ENCODE measurements around the gene SGCD.

The SGCD gene

DNA sequence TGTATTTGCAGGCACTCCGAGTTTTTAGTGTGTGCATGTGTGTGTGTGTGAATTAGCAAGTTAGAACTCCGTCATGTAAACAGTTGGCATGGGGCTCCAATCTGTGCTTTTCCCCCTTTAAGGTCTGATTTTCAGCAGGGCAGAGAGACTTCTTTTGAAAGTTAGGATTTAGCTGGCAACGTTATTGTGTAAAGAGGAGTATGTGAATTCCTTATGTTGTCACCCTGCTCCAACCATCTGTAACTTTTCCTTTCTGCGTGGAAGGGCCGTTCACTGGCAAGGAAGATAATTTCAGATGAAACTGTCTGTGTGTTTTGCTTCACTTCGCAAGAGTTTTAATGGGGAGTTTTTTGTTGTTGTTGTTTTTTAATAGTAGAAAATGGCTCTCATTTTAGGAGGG is 332 bp downstream of the SGCD start:
- no peak overlapping the region for H3K4me3 ChIP-seq (ENCODE audit: low read length)
- no peak for DNase-seq (ENCODE audit: low read depth)
- TF ChIP-seq, protein P1, sequence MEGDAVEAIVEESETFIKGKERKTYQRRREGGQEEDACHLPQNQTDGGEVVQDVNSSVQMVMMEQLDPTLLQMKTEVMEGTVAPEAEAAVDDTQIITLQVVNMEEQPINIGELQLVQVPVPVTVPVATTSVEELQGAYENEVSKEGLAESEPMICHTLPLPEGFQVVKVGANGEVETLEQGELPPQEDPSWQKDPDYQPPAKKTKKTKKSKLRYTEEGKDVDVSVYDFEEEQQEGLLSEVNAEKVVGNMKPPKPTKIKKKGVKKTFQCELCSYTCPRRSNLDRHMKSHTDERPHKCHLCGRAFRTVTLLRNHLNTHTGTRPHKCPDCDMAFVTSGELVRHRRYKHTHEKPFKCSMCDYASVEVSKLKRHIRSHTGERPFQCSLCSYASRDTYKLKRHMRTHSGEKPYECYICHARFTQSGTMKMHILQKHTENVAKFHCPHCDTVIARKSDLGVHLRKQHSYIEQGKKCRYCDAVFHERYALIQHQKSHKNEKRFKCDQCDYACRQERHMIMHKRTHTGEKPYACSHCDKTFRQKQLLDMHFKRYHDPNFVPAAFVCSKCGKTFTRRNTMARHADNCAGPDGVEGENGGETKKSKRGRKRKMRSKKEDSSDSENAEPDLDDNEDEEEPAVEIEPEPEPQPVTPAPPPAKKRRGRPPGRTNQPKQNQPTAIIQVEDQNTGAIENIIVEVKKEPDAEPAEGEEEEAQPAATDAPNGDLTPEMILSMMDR (IDR thresholded peaks at IDR 0.05; ENCODE audit: insufficient read depth, low read depth, low read length, missing control alignments) = no peak

DNA sequence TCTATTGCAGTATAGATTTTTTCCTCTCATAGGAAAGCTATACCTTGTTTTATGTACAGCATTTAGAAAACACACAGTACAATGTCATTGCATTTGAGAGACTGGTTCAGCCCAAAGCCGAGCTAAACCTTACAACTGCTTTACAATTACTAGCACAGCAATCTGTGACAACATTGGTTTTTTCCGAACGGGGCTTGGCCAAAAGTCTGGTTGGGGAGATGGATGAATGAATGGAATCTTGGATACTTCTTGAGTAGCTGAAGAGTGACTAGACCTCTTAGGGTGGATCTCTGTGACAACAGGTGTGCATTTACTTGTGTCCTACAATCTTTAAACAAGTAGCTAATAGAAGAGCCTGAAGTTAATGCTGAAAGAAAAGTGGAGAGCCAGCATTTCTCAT is 1.2 kb downstream of the SGCD start:
- no peak overlapping the region for H3K4me3 ChIP-seq (ENCODE audit: low read length)
- DNase-seq (ENCODE audit: low read depth) = no peak
- TF ChIP-seq, protein P1 (IDR thresholded peaks at IDR 0.05; ENCODE audit: insufficient read depth, low read depth, low read length, missing control alignments) = no peak

DNA sequence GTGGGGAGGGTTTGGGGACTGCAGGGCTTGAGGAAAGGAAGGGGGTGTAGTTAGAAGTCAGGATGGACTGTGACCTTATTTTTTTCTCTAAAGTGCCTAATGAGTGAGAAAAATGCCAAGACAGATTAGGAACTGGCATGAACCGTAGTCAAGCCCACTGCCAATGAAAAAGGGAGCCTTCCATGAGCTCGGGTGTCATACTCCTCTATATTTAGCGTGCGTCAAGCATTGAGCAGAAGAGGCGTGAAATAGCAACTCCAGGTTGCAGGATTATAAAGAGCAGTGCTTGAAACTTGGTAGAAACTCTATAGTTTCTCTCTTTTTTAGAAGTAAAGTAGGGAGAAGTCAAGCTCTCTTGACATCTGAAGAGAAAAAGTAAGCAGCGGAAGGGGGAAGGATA is 1.8 kb downstream of the SGCD start:
- no peak overlapping the region for H3K4me3 ChIP-seq (ENCODE audit: low read length)
- DNase-seq (ENCODE audit: low read depth) = no peak
- TF ChIP-seq, protein P1 (IDR thresholded peaks at IDR 0.05; ENCODE audit: insufficient read depth, low read depth, low read length, missing control alignments) = no peak

DNA sequence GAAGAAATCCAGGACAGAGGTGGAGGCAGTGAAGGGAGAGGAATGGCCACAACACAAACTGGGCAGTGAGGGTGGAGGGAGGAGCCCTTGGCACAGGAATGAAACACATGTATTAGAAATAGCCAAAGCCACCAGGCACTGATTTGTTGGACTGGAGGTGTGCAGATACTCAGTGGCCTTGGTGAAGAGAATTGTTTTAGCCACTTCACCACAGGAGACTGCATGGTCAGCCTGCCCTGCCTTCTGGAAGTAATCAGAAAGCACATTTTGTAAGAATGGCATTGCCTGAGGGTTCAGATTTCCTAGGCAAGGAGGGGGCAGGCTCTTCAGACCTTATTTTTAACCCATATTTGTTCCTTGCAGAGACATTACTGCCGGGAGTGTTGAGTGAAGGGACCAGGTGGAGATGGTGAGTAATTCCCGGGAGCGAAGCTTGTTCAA is 2.2 kb downstream of the SGCD start:
- DNase-seq (ENCODE audit: low read depth) = no peak
- H3K4me3 ChIP-seq (ENCODE audit: low read length) = no peak overlapping the region
- TF ChIP-seq, protein P1 (IDR thresholded peaks at IDR 0.05; ENCODE audit: insufficient read depth, low read depth, low read length, missing control alignments) = no peak

DNA sequence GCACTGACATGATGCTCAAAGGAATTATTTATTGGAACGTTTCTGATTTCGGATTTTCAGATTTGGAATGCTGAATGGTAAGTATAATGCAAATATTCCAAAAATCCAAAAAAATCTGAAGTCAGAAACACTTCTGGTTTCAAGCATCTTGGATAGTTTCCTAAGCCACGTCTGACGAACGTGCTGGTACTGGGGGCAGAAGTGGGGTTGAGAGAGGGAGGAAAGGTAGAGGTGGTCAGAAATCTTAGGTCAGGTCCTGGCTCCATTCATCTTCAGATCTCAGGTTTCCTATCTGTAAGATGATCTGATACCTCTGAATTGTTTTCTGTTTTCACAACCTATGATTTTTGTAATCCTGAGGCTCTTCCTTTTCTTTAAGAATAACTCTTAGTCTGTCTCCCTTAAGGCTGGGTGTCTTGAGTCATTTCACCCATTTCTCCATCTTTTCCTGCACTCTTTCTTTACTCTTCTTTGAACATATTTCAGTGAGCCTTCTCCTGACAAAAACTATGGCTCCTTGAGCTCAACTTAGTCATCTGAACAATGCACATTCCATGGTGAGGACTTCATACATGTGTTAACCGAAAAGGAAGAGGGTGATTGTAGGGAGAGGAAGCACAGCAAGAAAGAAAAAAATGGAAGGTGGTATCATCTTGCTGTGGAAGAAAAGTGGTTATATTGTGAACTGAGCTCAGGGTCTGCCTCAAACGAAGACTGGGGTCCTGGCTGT is 3.3 kb downstream of the SGCD start:
- TF ChIP-seq, protein P1 (IDR thresholded peaks at IDR 0.05; ENCODE audit: insufficient read depth, low read depth, low read length, missing control alignments) = no peak
- DNase-seq (ENCODE audit: low read depth) = no peak
- no peak overlapping the region for H3K4me3 ChIP-seq (ENCODE audit: low read length)

DNA sequence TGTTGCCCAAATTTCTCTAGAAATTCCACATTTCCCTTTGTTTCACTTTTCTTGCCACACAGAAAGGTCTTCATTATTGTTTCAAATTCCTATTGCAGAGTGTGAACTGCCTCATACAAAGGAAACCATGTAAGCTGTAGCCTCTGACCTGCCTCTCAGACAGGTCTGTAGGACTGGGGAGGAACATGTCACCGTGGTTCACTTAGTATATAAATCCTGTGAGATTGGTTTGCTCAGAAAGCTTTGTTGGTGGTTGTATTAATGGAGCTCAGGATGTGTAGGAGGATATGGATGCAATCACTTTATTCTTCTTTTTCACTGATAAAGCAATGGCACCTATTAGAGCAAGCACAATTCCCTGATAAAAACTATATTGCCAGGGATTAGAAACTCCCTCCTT is 4.2 kb downstream of the SGCD start:
- no peak overlapping the region for H3K4me3 ChIP-seq (ENCODE audit: low read length)
- TF ChIP-seq, protein P1 (IDR thresholded peaks at IDR 0.05; ENCODE audit: insufficient read depth, low read depth, low read length, missing control alignments) = no peak

DNA sequence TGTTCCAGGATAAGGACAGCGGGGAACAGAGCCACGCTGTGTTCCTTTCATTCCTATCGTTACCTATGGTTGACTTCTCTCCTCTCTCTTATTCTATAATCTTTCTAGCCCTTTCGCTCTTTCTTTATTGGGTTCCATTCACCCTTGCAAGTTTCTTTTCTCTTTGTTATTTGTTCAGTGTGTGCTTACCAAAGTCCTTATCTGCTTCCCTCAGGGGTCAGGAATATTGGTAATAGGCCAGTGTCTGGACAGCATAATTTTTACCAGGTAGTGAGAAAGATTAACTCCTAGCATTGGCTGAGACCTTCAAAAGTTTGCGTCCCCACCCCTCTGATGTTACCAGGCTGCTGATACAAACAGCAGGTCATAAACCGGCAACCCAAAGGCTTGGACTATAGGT is 4.9 kb downstream of the SGCD start:
- TF ChIP-seq, protein P1 (IDR thresholded peaks at IDR 0.05; ENCODE audit: insufficient read depth, low read depth, low read length, missing control alignments) = no peak
- H3K4me3 ChIP-seq (ENCODE audit: low read length) = no peak overlapping the region
- DNase-seq (ENCODE audit: low read depth) = no peak

More for the DNA sequence above, 4.2 kb downstream of the SGCD start:
- no peak for DNase-seq (ENCODE audit: low read depth)

Data from epithelial cell of esophagus (primary cell).